HG02610 (cell line): ENCODE data around the gene RAP1GAP.
"Not testable (repeated sequence)": the region's sequence is repeated elsewhere in the genome, so short reads cannot be mapped to it uniquely, and the experiment has no call there.

Source experiments
- ATAC-seq: cut with Tn5 transposase; IDR thresholded peaks from one replicate; pipeline ENCODE4 v1.9.1; 2021; ENCODE audit warnings: mild to moderate bottlenecking, moderate library complexity; ENCODE audit not compliant: unreplicated experiment

The RAP1GAP gene

DNA sequence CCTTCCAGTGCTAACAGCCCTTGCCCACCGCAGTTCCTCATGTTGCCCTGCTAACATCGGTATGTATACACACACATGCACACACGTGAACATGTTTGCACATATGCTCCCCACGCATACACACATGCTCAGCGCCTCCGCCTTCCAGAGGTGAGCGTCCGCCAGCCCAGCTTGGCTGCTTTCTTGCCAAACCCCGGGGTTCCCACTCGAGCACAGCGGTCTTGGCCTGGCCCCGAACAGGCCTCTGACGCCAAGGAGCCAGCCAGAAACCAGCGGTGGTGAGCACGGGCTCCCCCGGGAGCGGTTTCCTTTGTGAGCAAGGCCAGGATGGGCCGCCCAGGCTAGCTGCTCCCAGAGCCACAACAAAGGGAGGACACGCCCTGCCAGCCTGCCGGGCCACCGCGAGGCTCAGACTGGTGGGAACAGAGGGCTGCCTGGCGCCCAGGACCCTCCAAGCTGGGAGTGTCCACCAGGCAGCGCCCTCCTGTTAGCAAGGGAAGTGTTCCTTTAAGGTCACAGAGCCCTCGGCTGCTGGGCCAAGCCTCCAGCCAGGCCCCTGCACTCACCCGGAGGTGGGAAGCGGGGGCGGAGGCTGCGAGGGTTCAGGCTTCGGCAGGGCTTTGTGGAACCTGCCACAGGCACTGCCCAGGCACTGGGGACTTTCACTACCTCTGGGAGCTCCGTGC, 94.5 kb downstream of the RAP1GAP start:
- ATAC-seq: no peak

DNA sequence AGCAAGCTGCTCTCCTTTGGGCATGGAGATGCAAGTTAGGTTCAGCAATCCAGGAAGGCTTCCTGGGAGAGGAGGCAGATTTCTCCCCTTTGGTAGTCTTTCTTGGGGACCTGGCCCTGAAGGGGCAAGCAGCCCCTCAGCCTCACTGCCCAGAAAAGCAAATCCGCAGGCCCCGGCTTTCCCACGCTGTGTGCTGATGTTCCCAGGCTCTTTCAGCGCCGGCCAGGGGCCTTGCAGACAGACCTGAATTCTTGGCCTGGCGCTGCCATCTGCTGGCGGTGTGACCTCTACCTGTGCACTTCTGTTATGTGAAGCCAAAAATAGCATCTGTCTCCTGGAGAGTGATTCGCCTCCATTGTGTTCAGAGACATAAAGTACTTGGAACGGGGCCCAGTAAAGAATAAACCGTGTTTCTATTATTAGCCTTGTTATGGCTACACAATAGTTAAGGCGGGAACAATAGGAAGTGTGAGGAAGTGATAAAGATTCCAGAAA, 95.1 kb downstream of the RAP1GAP start:
- no peak for ATAC-seq

DNA sequence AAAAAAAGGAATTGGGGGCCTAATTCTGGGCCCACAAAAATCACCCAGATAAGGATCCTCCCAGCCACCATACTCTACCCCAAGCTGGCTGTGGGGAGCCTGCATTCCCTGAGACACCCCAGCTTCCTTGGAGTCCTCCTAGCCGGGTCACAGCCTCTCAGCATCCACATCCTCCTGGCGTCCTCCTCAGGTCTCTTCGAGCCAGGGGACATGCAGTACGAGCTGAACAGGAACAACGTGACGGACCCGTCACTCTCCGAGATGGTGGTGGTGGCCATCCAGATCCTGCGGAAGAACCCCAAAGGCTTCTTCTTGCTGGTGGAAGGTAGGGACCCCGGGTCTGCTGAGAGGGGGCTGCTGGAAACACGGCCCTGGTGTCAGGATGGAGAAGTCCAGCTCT, 95.7 kb downstream of the RAP1GAP start:
- no peak for ATAC-seq

DNA sequence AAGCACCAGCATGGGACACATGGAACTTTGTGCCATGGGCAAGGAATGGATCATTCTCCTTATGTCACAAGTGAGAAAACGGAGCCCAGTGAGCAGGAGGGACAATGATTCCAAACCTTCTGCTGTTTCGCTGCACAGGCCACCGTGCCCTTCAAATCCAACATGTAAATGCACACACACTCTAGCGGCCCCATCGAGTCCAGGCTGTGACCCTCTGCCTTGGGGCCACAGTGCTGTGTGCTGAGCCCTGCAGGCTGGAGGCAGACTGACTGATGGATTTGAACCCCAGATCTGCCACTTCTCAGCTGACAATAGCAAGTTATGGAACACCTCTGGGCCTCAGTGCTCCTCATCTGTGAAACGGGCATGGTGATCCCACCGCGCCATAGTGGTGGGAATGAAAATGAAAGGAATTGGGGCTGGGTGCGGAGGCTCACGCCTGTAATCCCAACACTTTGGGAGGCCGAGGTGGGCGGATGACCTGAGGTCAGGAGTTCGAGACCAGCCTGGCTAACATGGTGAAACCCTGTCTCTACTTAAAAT, 96.4 kb downstream of the RAP1GAP start:
- ATAC-seq: no peak

DNA sequence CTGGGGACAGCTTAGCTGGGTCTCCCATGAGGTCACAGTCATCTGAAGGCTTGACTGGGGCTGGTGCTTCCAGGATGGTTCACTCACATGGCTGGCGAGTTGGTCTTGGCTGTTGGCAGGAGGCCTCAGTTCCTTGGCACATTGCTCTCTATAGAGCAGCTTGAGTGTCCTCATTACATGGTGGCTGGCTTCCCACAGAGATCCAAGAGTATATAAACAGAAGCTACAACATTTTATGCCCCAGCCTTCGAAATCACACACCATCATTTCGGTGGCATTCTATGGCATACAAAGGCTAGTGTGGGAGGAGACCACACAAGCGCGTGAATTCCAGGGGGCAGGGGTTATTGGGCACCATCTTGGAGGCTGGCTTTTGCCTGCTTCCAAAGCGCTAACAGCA, 96.9 kb downstream of the RAP1GAP start:
- ATAC-seq: no peak

DNA sequence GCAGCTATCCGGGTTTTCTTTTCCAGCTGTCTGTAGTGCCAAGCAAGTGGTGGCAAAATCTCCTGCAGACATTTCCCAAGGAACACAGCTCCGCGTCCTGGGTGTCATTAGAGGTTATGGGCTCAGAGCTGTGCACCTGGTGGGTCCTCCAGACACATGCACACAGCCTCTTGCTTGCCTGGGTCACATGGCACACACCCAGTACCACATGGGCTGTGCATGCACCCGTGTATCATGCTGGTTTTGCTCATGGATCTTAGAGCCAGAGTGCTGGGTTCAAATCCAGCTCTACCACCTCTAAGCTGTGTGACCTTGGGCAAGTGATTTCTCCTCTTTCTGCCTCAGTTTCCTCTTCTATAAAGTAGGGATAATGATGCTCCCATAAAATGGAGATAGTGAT, 98.3 kb downstream of the RAP1GAP start:
- no peak for ATAC-seq

DNA sequence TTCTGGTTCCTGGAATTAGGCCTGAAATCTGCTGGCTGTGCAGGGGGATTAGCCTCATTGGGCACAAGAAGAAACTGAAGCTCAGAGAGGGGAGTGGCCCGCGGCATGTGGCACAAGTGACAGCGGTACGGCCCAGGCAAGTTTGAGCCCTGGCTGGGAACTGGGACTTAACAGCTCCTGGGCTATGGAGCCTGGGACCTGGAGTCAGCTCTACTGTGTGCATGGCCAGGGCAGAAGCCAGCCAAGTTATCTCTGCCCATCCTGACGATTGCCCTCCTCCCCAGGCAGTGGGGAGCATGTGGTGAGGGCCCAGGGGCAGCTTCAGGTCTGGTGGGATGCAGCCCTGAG, 98.7 kb downstream of the RAP1GAP start:
- no peak for ATAC-seq

DNA sequence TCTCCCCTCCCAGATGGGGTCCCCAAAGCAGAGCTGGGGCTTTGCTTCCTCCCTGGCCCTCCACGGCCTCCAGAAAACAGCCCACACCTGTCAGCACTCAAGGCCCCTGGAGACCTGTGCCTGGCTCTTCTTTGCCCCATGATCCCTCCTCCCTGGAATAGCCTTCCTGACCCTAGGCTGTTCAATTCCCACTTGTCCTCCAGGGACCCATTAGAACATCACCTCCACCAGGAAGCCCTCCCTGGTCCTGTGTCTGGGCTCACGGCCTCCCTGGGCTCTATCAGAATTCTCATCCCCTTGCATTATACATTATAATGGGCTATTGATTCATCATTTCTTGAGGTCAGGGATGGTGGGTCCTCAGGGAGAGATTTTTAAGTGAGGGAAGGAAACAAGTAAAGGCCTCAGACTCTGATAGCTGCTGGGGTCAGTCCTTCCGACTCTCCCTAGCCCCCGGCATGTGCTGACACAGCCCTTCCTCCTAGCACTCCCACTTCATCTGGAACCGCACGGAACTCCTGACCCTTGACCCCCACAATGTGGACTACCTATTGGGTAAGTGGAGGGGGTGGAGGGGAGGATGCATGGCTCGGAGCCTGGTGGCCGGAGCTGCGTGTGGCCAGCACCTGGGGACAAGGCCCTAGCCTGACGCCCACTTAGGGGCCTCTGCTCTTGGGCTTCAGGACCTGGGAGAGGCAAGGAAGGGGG, 99.2 kb downstream of the RAP1GAP start:
- no peak for ATAC-seq

DNA sequence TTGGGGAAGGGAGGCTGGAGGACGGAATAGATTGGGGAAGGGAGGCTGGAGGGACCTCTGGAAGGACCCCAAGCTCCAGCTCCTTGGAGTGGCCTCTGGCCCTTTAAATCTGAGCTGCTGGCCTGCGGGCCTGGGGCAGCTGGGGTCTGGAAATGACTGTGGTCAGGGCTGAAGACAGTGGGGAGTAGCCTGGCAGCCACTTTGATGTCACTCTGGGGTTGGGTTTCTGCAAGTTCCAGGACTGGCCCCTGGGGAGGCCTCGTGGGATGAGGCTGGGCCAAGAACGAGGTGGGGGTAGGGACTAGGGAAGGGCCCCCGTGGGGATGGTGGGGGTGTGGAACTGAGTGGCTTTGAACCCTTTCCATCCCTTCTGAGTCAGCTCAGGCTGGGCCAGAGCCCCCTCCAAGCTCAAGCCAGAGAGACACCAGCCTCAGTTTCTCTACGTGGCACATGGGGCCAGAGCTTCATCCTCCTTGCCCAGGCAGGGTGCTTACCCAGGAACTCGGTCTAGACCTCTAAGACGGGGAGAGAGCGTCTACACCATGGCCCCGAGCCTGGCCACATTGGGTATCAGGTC, 100.3 kb downstream of the RAP1GAP start:
- no peak for ATAC-seq

DNA sequence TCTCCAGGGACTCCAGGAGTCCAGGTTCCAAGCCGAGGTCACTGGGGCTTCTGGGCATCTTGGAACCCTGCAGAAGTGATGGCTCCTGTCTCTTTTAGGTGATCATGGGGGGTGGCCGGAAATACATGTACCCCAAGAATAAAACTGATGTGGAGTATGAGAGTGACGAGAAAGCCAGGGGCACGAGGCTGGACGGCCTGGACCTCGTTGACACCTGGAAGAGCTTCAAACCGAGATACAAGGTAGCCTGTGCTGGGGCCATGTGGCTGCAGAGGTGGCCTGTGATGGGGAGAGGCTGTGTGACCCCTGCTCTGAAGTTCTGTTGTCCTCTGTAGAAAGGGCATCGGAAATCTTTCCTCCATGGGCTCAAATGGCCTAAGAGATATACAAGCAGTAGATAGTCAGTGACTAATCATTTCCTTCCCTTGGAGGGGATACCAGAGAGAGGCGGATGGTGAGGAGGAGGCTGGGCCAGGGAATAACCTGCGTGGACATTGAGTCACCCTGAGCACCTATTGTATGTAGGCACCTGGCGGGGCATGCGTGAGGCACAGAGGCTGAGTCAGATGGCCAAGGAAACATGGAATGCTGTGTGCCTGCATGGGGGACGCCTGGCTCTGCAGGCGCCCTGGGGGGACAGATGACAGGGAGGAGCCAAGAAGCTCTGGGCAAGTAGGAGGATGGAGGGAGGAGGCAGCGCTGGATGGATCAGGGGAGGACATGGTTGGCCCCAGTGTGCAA, 101.0 kb downstream of the RAP1GAP start:
- ATAC-seq: no peak

DNA sequence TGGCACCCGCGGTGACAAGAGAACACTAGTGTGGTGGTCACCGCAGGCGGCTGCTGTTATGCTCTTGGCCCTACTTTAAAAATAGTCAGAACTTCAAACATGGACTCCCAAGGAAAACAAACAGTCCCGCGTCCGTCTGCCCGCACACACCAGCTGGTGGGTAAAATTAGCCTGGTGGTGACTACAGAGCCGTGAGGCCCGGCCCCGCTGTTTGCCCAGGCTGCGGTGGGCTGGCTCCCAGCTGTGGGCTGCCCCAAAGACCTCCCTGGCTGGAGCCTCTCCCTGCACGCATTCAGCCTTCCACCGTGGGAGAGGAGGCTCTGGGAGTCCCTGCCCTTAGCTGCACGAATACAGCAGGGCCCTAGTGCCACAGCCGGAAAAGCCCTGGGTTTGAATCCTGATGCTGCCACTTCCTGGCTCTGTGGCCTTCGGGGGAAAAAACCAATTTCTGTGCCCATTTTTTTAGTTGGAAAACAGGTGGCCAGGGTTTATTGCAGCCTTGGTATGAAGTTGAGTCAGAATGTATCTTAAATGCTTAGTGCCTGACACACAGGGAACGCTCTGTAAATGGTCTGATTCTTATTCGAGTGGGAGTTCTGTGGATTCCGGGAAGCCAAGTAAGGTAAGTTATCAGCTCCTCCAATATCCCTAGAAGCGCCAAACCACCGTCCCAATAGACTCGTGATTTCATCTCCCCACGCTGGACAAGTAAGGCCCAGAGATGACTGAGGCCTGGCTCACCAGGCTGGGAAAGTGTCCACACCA, 101.7 kb downstream of the RAP1GAP start:
- no peak for ATAC-seq

DNA sequence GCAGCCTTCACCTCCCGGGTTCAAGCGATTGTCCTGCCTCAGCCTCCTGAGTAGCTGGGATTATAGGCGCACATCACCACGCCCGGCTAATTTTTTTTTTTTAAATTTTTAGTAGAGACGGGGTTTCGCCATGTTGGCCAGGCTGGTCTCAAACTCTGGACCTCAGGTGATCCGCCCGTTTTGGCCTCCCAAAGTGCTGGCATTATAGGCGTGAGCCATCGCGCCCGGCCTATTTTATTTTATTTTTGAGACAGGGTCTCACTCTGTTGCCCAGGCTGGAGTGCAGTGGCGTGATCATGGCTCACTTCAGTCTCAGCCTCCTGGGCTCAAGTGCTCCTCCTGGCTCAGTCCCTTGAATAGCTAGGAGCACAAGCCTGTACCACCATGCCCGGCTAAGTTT, 102.8 kb downstream of the RAP1GAP start:
- not testable (repeated sequence) for ATAC-seq

DNA sequence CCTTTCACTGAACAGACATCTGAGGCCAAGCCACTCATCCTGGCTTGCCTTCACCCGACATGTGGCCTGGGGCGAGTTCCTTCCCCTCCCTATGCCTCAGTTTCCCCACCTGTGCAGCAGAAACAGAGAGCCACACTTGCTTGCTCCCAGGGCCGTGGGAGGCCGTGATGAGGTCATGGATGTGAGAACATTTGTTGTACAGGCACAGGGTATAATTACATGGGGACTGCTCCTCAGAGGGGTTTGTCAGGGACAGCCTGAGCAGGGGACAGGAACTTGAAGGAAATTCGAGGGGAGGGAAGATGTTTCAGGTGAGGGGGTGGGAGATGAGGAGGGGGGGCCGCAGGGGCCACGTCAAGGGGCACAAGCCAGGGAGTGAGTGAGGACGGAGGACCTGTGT, 103.9 kb downstream of the RAP1GAP start:
- ATAC-seq: no peak

DNA sequence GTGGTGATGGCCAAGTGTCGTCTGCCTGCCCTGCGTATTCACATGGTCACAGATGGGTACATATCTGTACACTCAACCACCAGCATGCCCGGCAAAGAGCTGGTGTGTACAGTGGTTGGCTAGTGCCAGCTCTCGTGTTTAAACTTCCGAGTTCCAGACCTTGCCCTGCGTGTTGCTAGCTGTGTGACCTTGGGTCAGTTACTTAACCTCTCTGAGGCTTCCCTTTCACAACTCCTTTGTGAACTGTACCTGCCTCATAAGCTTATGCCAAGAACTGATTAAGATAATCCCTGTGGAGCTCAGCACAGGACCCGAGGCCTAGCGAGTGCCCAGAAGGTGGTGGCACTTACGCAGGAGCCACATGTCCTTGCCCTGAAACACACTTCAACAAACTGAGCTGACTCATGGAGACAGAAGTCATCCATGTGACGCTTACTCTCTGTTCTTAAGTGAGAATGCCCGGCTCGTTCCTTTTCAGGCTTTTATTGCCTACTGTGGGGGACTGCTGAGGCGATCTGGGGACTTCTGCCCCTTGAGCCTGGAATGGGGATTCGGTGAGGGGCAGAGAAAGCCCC, 104.5 kb downstream of the RAP1GAP start:
- ATAC-seq: no peak

DNA sequence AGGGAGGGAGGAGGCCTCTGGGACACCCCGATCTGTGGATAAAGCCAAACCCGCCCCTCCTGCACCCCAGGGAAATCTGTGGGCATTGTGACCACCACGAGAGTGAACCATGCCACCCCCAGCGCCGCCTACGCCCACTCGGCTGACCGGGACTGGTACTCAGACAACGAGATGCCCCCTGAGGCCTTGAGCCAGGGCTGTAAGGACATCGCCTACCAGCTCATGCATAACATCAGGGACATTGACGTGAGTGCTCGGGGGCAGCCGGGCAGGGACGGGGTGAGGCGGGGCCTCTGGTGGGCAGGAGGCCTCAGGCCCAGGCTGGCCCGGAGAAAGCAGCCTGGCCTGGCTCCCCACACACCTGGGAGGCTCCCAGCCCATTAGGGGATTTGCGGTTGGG, 105.2 kb downstream of the RAP1GAP start:
- ATAC-seq: no peak

DNA sequence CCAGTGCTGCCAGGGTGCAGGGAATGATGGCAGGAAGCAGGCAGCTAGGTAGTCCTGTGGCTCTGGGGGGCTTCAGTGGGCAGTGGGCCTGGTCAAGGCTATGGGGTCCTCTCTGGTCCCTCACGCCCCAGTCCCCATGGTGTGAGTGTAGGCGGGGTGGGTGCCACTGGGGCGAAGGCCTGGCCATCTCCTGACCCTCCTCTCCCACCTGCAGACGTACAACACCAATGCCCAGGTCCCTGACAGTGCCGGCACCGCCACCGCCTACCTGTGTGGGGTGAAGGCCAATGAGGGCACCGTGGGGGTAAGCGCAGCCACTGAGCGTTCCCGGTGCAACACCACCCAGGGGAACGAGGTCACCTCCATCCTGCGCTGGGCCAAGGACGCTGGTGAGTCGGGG, 106.3 kb downstream of the RAP1GAP start:
- no peak for ATAC-seq

DNA sequence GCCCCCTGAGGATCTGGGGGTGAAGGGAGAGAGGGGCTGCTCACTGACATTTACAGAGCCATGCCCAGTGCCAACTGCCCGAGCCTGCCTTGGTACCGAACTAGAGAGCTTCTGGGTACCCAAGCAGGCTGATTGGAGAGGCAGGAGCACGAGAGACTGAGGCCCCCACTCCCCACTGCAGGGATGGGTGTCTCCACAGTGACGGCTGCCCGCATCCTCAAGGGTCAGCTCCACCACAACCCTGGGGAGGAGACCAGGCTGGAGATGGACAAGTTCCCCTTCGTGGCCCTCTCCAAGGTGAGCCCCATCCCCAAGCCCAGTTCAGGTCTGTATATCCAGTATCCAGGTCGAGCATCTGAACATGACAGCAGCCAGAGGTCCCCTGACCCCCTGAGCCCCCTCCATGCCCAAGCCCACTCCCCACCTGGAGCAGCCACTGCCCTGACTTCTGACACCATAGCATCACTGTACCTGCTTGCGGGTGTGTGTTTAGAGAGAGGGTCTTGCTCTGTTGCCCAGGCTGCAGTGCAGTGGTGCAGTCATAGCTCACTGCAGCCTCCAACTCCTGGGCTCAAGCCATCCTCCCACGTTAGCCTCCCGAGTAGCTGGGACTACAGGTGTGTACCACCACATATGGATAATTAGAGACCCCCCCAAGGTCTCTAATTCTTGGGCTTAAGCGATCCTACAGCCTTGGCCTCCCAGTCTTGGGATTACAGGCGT, 108.1 kb downstream of the RAP1GAP start:
- ATAC-seq: no peak

DNA sequence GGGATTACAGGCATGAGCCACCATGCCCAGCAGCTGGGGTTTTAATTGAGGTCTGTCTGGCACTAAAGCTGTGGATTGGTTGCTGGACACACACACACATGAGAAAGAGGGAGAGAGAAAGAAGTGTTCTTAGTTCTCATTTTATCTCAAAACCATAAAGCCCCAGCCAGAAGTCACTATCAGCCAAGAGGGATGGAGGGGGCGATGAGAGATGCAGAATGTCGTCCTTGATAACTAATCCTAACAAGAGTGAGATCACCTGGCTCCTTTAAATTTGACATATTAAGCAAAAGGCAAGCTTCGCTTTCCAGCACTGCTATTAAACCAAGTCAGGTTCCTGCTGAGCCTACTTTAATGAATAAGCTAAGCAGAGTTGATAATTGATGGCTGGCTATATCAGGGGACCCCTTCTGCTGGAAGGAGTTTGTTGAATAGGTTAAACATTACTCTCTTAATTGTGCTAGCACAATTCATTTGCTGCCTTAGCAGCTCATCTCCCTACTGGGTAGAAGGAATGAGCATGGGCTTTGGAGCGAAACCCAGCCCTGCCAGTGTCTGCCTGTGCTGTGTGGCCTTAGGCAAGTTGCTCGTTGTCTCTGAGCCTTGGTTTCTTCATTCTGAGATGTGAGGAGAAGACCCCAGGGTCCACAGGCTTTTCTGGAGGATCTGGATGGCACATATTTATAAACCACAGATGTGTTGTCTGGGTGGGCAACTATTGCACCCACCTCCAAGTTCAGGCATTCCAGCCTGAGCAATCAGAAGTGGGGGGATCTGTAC, 109.2 kb downstream of the RAP1GAP start:
- no peak for ATAC-seq
